Endothelial cell of umbilical vein (primary cell): ENCODE results near the gene TAF6. TPM values are rescaled to one million over a fixed set of nuclear protein-coding genes. Genes with fewer than 3 reads are reported as not detected.

ENCODE experiments used
- BruUV-seq: library from RNA; stranded (reverse); fragments of 400-500 nt; replicated peaks from 2 replicates; lab custom pipeline; 2021; lab: Mats Ljungman, UMichigan
- CTCF ChIA-PET: fragments of 300-600, 350-600 bp; sonication (Branson Sonifier 250); formaldehyde crosslinking; loops from one replicate; lab custom pipeline; 2021; ENCODE audit warnings: antibody characterized with exemption, inconsistent platforms; lab: Charles Lee
- POLR2A ChIA-PET: fragments of 300-600, 350-600 bp; sonication (Branson Sonifier 250); formaldehyde crosslinking; loops from one replicate; lab custom pipeline; 2021; ENCODE audit warnings: antibody characterized with exemption, inconsistent platforms; lab: Charles Lee
- DNase-seq: peaks from one replicate; pipeline ENCODE4 v3.0.0-alpha.2; 2011; ENCODE audit warnings: low read depth, low spot score
- FAIRE-seq: peaks from 2 replicates; lab custom pipeline; 2011; peaks lifted over from hg19 to GRCh38; lab: Jason Lieb, UNC
- H2AFZ ChIP-seq: 2 replicates; pipeline ENCODE4 v1.6.0; 2012; ENCODE audit warnings: low read depth, low read length, control low read depth, inconsistent platforms
- H3K27ac ChIP-seq: 2 replicates; pipeline ENCODE4 v1.5.1; 2011; ENCODE audit warnings: low read depth, mild to moderate bottlenecking, control low read depth, low read length, moderate library complexity; ENCODE audit not compliant: insufficient read depth
- H3K27me3 ChIP-seq, 2 experiments: 2 replicates each; pipeline versions ENCODE4 v1.6.0 to v1.6.1; 2011; ENCODE audit warnings: low read length in 2 of 2, mixed read lengths in 1 of 2; ENCODE audit not compliant: control insufficient read depth in 2 of 2, insufficient read depth in 2 of 2
- H3K36me3 ChIP-seq, 2 experiments: 2 replicates in 1 of 2; 3 replicates in 1 of 2; pipeline ENCODE4 v1.5.1; 2011; ENCODE audit warnings: low read length in 2 of 2, mild to moderate bottlenecking in 1 of 2, moderate library complexity in 1 of 2; ENCODE audit not compliant: control insufficient read depth in 2 of 2, insufficient read depth in 2 of 2; ENCODE audit errors: extremely low read depth in 1 of 2
- H3K4me1 ChIP-seq: 3 replicates; pipeline ENCODE4 v1.5.1; 2011; ENCODE audit warnings: mild to moderate bottlenecking, low read length; ENCODE audit not compliant: control insufficient read depth, insufficient read depth; ENCODE audit errors: extremely low read depth
- H3K4me2 ChIP-seq: 2 replicates; pipeline ENCODE4 v1.6.1; 2011; ENCODE audit warnings: low read length, control low read depth, mixed read lengths; ENCODE audit not compliant: insufficient read depth
- H3K4me3 ChIP-seq, 3 experiments: fragments of 200-600 bp in 1 of 3; sonication (generic), shearing (Covaris generic) in 1 of 3; replicated peaks in 1 of 3; 2 replicates each; pipeline ENCODE4 v1.5.1; 2011 to 2016; ENCODE audit warnings: control low read depth in 3 of 3, low read length in 3 of 3, mild to moderate bottlenecking in 2 of 3, inconsistent platforms in 1 of 3, low read depth in 1 of 3, moderate library complexity in 1 of 3; ENCODE audit not compliant: insufficient read depth in 1 of 3
- H3K79me2 ChIP-seq: 2 replicates; pipeline ENCODE4 v1.6.0; 2012; ENCODE audit warnings: low read length, inconsistent platforms; ENCODE audit not compliant: control insufficient read depth, insufficient read depth
- H3K9ac ChIP-seq: replicated peaks from 2 replicates; pipeline ENCODE3; 2011; ENCODE audit warnings: low read length, control low read depth; ENCODE audit not compliant: insufficient read depth; ENCODE audit errors: extremely low read depth
- H3K9me1 ChIP-seq: replicated peaks from 3 replicates; pipeline ENCODE4 v1.6.0; 2011; ENCODE audit warnings: mild to moderate bottlenecking, low read length; ENCODE audit not compliant: control insufficient read depth, insufficient read depth; ENCODE audit errors: extremely low read depth
- H3K9me3 ChIP-seq: replicated peaks from 2 replicates; pipeline ENCODE4 v1.5.1; 2012; ENCODE audit warnings: low read length, inconsistent platforms; ENCODE audit not compliant: control insufficient read depth, insufficient read depth
- H4K20me1 ChIP-seq: replicated peaks from 2 replicates; pipeline ENCODE3; 2011; ENCODE audit warnings: mild to moderate bottlenecking, low read length; ENCODE audit not compliant: control insufficient read depth, insufficient read depth; ENCODE audit errors: extremely low read depth
- EZH2 ChIP-seq: IDR thresholded peaks from 2 replicates; pipeline ENCODE4 v1.6.1; 2012; ENCODE audit warnings: borderline replicate concordance, low read depth, mild to moderate bottlenecking, moderate library complexity, low read length, inconsistent platforms; ENCODE audit not compliant: severe bottlenecking
- FOS ChIP-seq: IDR thresholded peaks from 2 replicates; pipeline ENCODE4 v1.6.1; 2011; ENCODE audit warnings: mild to moderate bottlenecking, low read length, moderate library complexity, borderline replicate concordance; ENCODE audit not compliant: insufficient read depth
- GATA2 ChIP-seq: IDR thresholded peaks from 2 replicates; pipeline ENCODE4 v1.7.0; 2011; ENCODE audit warnings: low read depth, mild to moderate bottlenecking, moderate library complexity, mixed read lengths, low read length; ENCODE audit not compliant: insufficient read length, insufficient read depth
- JUN ChIP-seq: IDR thresholded peaks from 2 replicates; pipeline ENCODE4 v1.6.1; 2011; ENCODE audit warnings: borderline replicate concordance, low read depth; ENCODE audit not compliant: insufficient read length, insufficient read depth
- MYC ChIP-seq: IDR thresholded peaks from one replicate; pipeline ENCODE4 v1.6.1; 2011; ENCODE audit warnings: mild to moderate bottlenecking, low read depth, low read length
- POLR2A ChIP-seq: IDR thresholded peaks from 2 replicates; pipeline ENCODE4 v1.6.1; 2012; ENCODE audit warnings: low read depth, mild to moderate bottlenecking, control low read depth, low read length
- POLR2AphosphoS5 ChIP-seq: IDR thresholded peaks from 2 replicates; pipeline ENCODE4 v1.6.1; 2012; ENCODE audit warnings: low read depth, mild to moderate bottlenecking, control low read depth, low read length, moderate library complexity; ENCODE audit not compliant: insufficient read depth
- dilution Hi-C: fragments of 300-500 bp; cut with MboI; formaldehyde crosslinking; loops from one replicate; pipeline ENCODE4 v1.15.0; 2019; ENCODE audit warnings: low sequenced_read_pairs; ENCODE audit not compliant: extremely low pct_ligation_motif_present
- intact Hi-C: fragments of 100-400 bp; cut with micrococcal nuclease; formaldehyde crosslinking; loops from one replicate; pipeline ENCODE4 v1.10.0; 2022
- polyA plus RNA-seq, 4 experiments: library from polyadenylated mRNA; depleted of rRNA in 3 of 4; stranded (reverse) in 3 of 4; unstranded in 1 of 4; fragments of >200 nt; gene quantifications; 2 replicates each; pipeline versions ENCODE4 v1.2.1 to v1.2.3, GENCODE V29; 2011 to 2012; ENCODE audit warnings: missing spikeins in 1 of 4
- total RNA-seq: library from RNA; stranded (reverse); gene quantifications from 2 replicates; pipeline ENCODE4 v1.2.3, GENCODE V29; 2021
- TF ChIP-seq, protein P1 (sequence below), 2 donors: IDR thresholded peaks; 1 replicate in 1 of 2; 2 replicates in 1 of 2; pipeline ENCODE4 v1.5.1; 2011; ENCODE audit warnings: low read length in 2 of 2, mild to moderate bottlenecking in 2 of 2, moderate library complexity in 2 of 2, control low read depth in 1 of 2, inconsistent platforms in 1 of 2, low read depth in 1 of 2; ENCODE audit not compliant: insufficient read depth in 1 of 2; ENCODE audit errors: extremely low read depth in 1 of 2

The TAF6 gene
- total and polyA plus RNA-seq, 2 donors (not counting 3 experiments of a cell fraction or from before 2014, with no cell fraction given) = 32.7 to 64.6 TPM

- no TSS peak for BruUV-seq
- POLR2A ChIA-PET = interaction anchor here (0.5 kb wide), 1 partner anchor 20 kb away, joined by 3 read pairs; the partner anchor contains the start of gene GPC2
- no peak overlapping the region for H2AFZ ChIP-seq
- H3K27ac ChIP-seq = peak overlapping the region; percentile 6
- peaks cover 14% of the 10 kb centered on the region for H3K4me1 ChIP-seq
- H3K4me2 ChIP-seq = peak overlapping the region; percentile 90
- H3K27me3 ChIP-seq = no peaks in the 10 kb centered on the region
- DNase-seq = peak; percentile 36
- no peaks in the 10 kb centered on the region for H3K79me2 ChIP-seq
- H3K4me3 ChIP-seq = peak overlapping the region; percentile 56 to 86 (median 66)
- H3K36me3 ChIP-seq = peaks cover 0 to 17% of the 10 kb centered on the region in 2 experiments
- H3K9me1 ChIP-seq = no peaks in the 10 kb centered on the region
- CTCF ChIA-PET = interaction anchor here (1.0 to 3.0 kb wide), 6 partner anchors 9 to 250 kb away, joined by 3 to 10 read pairs (median 5); partner anchors contain the start of genes GAL3ST4 and LAMTOR4
- TF ChIP-seq JUN (peak; percentile 5), MYC (no peak), POLR2AphosphoS5 (peak; percentile 7), POLR2A (no peak), EZH2 (no peak), FOS (no peak), GATA2 (no peak)
- TF ChIP-seq, protein P1, sequence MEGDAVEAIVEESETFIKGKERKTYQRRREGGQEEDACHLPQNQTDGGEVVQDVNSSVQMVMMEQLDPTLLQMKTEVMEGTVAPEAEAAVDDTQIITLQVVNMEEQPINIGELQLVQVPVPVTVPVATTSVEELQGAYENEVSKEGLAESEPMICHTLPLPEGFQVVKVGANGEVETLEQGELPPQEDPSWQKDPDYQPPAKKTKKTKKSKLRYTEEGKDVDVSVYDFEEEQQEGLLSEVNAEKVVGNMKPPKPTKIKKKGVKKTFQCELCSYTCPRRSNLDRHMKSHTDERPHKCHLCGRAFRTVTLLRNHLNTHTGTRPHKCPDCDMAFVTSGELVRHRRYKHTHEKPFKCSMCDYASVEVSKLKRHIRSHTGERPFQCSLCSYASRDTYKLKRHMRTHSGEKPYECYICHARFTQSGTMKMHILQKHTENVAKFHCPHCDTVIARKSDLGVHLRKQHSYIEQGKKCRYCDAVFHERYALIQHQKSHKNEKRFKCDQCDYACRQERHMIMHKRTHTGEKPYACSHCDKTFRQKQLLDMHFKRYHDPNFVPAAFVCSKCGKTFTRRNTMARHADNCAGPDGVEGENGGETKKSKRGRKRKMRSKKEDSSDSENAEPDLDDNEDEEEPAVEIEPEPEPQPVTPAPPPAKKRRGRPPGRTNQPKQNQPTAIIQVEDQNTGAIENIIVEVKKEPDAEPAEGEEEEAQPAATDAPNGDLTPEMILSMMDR (IDR thresholded peaks at IDR 0.05; ENCODE audit: extremely low read depth in 1 of 2, insufficient read depth in 1 of 2, low read depth in 1 of 2, low read length in 2 of 2) = peak in 1 of 2 donors; percentile 33
- H4K20me1 ChIP-seq = no peaks in the 10 kb centered on the region
- no peaks in the 10 kb centered on the region for H3K9me3 ChIP-seq
- FAIRE-seq = peak; percentile 67
- peak overlapping the region; percentile 56 for H3K9ac ChIP-seq
- intact Hi-C loops = loop anchor here (1.0 to 2.0 kb wide), 4 partner anchors 9 to 57 kb away; partner anchors contain the start of genes AP4M1, GAL3ST4, GPC2 and LAMTOR4
- dilution Hi-C loops = no loop called here
Observed at GRCh38 chr7:100157334-100158228, 38.4 kb upstream of the TAF6 start.
